ENCODE measurements around the gene TRERF1.

TRERF1 gene

DNA sequence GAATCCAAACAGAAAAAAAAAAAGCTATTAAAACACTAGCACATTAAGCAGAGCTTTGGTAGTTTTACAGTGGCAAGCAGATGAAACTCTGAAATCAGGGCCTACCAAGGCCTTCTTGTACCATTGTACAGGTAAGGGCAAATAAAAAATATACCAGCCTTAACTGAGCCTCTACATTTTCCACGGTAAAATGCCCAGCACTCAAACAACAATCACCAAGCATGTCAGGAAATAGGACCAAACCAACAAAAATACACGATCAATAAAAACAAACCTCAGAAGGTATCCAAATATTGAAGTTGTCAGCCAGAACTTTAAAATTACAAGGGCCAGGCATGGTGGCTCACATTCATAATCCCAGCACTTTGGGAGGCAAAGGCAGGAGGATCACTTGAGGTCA, 18.3 kb downstream of the TRERF1 start:
- TF ChIP-seq, protein P1, sequence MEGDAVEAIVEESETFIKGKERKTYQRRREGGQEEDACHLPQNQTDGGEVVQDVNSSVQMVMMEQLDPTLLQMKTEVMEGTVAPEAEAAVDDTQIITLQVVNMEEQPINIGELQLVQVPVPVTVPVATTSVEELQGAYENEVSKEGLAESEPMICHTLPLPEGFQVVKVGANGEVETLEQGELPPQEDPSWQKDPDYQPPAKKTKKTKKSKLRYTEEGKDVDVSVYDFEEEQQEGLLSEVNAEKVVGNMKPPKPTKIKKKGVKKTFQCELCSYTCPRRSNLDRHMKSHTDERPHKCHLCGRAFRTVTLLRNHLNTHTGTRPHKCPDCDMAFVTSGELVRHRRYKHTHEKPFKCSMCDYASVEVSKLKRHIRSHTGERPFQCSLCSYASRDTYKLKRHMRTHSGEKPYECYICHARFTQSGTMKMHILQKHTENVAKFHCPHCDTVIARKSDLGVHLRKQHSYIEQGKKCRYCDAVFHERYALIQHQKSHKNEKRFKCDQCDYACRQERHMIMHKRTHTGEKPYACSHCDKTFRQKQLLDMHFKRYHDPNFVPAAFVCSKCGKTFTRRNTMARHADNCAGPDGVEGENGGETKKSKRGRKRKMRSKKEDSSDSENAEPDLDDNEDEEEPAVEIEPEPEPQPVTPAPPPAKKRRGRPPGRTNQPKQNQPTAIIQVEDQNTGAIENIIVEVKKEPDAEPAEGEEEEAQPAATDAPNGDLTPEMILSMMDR (conservative IDR thresholded peaks at IDR 0.05; ENCODE audit: low read depth, low read length), result no peak
- DNase-seq (ENCODE audit: low read depth), result no peak
- no peak overlapping the region for H3K4me3 ChIP-seq (ENCODE audit: low read depth, low read length)

DNA sequence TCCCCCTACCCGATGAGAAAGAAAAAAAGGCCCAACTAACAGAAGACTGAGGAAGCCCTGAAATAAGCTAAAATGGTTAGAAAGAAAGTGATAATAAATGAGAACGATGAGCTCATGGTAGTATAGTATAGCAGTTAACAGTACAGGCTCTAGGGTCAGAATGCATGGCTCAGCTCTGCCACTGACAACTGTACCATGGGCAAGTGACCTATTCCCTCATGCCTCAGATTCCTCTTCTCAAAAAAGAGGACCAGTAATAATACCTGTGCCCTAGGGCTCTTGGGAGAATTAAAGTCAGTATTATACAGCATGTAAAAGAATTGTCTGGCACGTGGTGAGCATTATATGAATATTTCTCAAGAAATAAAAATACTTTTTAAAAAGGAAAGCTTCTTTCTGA, 19.8 kb downstream of the TRERF1 start:
- TF ChIP-seq, protein P1 (conservative IDR thresholded peaks at IDR 0.05; ENCODE audit: low read depth, low read length), result no peak
- no peak for DNase-seq (ENCODE audit: low read depth)
- no peak overlapping the region for H3K4me3 ChIP-seq (ENCODE audit: low read depth, low read length)

DNA sequence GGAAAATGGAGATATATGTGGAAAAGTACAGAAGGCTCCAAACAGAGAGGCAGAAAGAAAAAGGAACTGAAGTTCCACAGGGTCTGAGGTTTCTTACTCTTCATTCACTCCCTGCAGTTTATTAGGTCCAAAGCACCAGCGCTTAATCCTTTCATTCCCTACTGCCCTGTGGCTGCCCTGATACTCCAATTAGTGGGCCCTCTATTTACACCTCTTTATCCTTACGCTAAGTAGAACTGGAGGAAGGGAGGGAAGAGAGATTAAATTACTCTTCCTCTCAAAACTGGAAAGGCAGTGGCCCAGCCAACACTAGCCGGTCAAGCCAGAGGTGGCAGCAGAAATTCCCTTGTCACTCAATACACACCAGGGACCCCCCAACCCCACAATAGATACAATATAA, 20.4 kb downstream of the TRERF1 start:
- TF ChIP-seq, protein P1 (conservative IDR thresholded peaks at IDR 0.05; ENCODE audit: low read depth, low read length), result no peak
- no peak for DNase-seq (ENCODE audit: low read depth)

DNA sequence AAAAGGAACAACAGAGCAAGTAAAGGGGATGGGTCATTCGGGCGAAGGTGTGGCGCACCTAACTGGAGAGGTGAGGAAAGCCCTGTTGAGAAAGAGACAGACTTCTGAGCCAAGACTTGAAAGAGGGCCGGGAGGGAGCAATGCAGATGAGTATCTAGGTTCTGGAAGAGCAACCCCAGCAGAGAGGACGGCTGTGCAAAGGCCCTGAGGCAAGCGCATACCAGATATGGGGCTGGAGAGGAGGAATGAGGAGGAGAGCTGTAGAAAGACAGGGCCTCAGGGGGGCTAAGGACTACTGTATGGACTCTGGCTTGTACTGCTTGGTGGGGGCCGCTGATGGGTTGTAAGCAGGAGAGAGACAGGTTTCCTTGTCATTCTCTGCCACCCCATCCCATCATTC, 21.9 kb downstream of the TRERF1 start:
- no peak for DNase-seq (ENCODE audit: low read depth)
- no peak overlapping the region for H3K4me3 ChIP-seq (ENCODE audit: low read depth, low read length)
- TF ChIP-seq, protein P1 (conservative IDR thresholded peaks at IDR 0.05; ENCODE audit: low read depth, low read length), result no peak

More for the DNA sequence above, 20.4 kb downstream of the TRERF1 start:
- H3K4me3 ChIP-seq (ENCODE audit: low read depth, low read length), result no peak overlapping the region

DNA sequence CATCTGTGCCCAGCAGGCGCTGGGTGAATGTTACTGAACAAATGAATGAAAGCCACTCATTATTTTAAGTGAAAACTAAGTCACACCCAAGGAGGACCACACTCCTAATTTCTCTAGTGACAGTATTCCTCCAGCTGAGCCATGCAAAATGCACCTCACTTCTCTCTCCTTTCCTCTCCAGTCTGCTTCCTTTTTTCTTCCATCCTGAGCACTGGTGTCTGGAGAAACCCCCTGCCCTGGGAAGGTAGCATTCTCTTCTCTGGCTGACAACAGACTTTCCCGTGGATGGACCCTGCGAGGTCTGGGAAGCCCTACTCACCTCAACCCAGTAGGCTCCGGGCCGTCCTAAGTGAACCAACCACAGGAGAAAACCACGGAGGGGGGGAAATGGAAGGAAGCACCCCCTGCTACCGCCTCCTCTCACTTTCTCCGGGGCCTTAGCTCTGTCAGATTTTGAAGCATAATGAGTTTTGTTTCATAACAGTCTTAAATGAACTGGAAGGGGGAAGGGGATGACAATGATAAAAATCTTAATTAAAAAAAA, 22.6 kb downstream of the TRERF1 start:
- TF ChIP-seq, protein P1 (conservative IDR thresholded peaks at IDR 0.05; ENCODE audit: low read depth, low read length), result no peak
- no peak overlapping the region for H3K4me3 ChIP-seq (ENCODE audit: low read depth, low read length)
- no peak for DNase-seq (ENCODE audit: low read depth)

DNA sequence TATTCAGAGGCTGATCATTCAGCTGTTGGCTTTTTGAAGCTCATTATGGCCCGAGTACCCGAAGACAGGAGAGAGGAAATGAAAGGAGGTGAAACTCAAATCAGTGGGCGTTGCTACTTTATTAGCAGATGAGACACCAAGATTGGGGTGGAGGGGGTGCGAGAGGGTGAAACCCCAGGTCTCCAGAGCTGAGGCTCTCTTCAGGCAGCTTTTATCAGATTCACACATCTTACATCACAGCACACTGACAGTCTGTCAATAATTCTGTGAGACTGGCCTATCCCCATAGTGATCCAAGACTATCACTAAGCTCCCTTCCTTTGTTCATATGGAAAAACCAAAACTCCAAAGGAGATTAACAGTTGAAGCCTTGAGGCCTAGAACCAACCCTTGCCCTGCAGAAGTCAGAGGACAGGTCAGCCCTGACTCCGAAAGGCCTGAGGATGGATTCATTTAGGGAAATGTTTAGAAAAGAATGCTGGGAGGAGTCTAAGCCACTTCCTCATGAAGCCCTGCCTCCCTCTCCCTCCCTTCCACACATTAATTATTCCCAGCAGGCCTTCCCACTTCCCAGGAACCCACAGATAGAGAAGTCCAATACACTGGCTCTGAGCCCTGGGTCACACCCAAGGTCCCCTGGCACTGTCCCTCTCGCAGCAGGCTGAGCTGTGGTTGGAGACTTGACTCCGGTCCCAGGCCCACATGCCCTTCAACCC, 23.2 kb downstream of the TRERF1 start:
- H3K4me3 ChIP-seq (ENCODE audit: low read depth, low read length), result no peak overlapping the region
- TF ChIP-seq, protein P1 (conservative IDR thresholded peaks at IDR 0.05; ENCODE audit: low read depth, low read length), result no peak
- no peak for DNase-seq (ENCODE audit: low read depth)

DNA sequence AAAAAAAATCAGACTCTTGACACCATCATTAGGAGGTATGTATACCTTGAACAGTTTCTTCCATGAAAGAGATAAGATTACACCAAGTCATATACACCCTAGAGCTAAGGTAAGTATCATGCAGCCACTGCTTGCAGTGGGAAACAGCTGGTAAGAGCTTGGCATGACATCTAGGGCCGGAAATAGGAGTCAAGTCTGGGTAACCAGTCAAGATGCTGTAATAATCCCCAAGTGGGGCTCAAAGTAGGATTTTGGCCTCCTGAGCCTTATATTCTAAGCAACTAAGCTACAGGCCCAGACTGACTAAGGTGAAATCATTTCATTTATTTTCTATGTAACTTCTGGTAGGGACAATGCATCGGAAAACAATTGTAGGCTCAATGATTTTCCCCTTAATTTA, 23.9 kb downstream of the TRERF1 start:
- no peak overlapping the region for H3K4me3 ChIP-seq (ENCODE audit: low read depth, low read length)
- TF ChIP-seq, protein P1 (conservative IDR thresholded peaks at IDR 0.05; ENCODE audit: low read depth, low read length), result no peak
- DNase-seq (ENCODE audit: low read depth), result no peak

All from choroid plexus epithelial cell (primary cell).